Upper lobe of left lung (tissue), 4 donors: Measurements from ENCODE around the gene PDLIM1.

Experiments used
- CTCF ChIP-seq, 6 experiments: fragments of 450-650 bp in 4 of 6; fragments of 200-600 bp in 2 of 6; sonication (generic) in 2 of 6; IDR thresholded peaks; one replicate each; pipeline ENCODE4 v1.5.1; 2016 to 2019; ENCODE audit warnings: antibody characterized with exemption in 6 of 6
- EP300 ChIP-seq, 4 donors: sonication (generic); formaldehyde crosslinking; IDR thresholded peaks; one replicate each; pipeline ENCODE4 v1.5.1; 2017; ENCODE audit warnings: antibody characterized with exemption in 4 of 4, control low read depth in 2 of 4
- POLR2A ChIP-seq, 4 donors: fragments of 450-650 bp; IDR thresholded peaks; one replicate each; pipeline ENCODE4 v1.5.1; 2016 to 2017; ENCODE audit warnings: antibody characterized with exemption in 4 of 4, mild to moderate bottlenecking in 2 of 4

DNA sequence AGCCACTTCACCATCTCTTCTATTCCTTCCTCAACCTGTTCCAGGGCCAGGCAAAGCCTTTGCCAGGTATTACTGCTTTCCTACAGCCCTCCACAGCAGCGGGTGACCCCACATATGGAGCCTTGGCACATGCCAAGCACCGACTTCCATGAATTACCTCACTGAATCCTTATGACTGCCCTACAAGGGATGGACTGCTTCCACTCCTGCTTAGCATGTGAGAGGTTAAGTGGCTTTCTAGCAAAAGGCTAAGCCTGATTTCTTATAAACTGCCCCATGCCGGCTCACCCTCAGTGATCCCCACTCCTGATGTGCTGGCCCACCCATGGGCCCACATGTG lies 44.0 kb upstream of the PDLIM1 start:
- TF ChIP-seq CTCF (IDR thresholded peaks at IDR 0.05) (no peak), POLR2A (IDR thresholded peaks at IDR 0.05) (no peak), EP300 (IDR thresholded peaks at IDR 0.05) (no peak)
